H4 (cell line): ENCODE measurements around the gene PLBD1. TPM values are rescaled to one million over a fixed set of nuclear protein-coding genes. Genes with fewer than 3 reads are reported as not detected.

Source experiments
- DNase-seq: peaks from one replicate; pipeline ENCODE4 v3.0.0-alpha.2; 2015; ENCODE audit warnings: low spot score
- total RNA-seq: library from RNA; depleted of rRNA; stranded (reverse); fragments of >200 nt; shearing (Covaris generic); gene quantifications from 2 replicates; pipeline ENCODE4 v1.2.3, GENCODE V29; 2014; rRNA removed

Gene PLBD1
- total RNA-seq, 1 experiment from 2014 or later = not detected

DNA sequence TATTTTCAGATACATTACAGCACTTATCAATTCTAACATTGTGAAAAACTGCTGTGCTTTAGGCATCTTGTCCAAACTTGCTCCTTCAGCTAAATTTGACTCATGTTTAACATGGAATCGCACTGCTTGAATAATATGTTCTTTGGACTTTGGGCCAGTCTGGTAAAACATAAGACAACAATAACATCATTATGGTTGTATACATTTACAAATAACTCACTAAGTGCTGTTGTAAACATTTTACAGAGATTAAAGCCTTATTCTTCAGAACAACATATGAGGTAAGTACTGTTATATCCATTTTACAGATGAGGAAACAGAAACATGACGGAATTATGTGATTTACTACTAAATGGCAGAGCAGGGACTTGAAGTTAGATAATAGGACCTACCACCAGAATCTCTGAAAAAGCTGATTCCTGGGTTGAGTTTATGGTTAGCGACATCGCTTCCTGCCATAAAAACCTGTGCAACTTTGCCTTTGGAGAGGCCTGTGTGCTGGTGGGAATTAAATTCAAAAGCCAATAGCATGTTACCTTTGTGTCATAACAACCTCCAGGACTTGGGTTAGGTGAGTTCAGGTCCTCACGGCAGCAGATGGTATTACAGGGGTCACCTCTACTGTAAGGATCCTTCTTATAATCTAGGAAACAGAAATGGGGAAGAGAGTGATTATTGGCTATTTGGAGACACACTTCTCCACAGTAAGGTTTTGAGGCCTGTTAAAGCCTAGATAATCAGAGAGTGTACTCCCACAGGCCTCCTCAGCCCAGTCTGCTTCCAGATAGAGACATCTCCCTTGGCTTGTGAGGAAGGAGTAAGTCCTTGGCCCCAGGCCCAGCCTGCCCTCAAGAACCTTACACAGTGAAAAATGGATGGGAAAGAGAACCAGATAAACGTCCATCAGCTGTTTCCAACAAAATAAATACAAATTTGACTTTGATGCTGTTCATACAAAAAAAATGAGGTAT is 61.8 kb downstream of the PLBD1 start:
- DNase-seq = no peak

DNA sequence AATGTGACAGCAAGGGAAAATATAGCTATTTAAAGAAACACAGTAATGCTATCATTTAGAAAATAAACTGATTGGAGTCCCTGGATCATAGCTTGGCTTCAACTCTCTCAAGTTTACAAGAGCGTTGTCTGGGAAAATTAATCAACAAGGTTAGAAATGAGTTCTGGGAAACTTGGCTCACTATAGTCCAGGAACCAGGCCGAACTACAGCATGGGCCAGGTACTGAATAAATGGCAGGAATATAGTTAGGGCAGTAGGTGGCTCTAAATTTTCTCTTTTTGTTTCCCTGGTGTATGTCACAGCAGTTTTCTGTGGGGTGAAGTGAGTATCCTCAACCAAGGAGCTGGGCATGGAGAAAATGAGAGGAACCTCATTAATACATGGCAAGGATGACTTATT is 72.4 kb downstream of the PLBD1 start:
- no peak for DNase-seq

DNA sequence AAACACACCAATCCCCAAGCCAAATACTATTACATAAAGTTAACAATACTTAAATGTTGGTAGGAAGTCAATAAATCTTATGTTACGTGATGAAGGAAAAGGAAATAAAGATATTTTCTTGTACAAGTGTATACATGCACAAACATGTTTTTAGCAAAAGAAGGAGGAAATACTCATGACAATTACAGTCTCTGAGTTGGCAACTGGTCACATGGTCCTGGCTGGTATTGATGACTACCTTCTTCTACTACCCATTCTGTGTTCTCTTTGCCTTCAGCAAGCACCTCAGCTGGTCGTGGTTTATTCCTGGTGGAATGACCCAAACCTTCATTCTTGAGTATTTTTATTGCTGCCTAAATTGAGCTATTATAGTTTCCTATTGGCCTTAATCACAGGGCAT is 84.8 kb downstream of the PLBD1 start:
- no peak for DNase-seq

DNA sequence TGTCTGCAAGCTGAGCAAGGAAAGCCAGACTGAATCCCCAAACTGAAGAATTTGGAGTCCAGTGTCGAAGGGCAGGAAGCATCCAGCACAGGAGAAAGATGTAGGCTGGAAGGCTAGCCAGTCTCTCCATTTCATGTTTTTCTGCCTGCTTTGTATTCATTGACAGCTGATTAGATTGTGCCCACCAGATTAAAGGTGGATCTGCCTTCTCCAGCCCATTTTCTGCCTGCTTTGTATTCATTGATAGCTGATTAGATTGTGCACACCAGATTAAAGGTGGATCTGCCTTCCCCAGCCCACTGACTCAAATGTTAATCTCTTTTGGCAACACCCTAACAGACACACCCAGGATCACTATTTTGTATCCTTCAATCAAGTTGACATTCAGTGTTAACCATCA is 85.3 kb downstream of the PLBD1 start:
- no peak for DNase-seq

DNA sequence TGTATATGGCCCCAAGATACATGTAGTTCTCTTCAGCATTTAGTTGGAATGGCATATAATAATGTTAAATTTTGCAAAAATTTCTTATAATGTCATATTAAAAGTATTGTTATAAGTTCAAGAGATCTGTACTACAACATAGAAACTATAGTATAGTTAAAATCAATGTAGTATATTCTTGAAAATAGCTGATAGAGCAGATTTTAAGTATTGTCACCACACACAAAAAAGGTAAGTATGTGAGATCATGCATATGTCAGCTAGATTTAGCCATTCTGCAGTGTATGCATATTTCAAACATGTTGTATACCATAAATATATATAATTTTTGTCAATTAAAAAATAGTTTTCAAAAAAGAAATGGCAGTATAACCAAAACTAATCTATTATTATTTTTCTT is 86.5 kb downstream of the PLBD1 start:
- no peak for DNase-seq

DNA sequence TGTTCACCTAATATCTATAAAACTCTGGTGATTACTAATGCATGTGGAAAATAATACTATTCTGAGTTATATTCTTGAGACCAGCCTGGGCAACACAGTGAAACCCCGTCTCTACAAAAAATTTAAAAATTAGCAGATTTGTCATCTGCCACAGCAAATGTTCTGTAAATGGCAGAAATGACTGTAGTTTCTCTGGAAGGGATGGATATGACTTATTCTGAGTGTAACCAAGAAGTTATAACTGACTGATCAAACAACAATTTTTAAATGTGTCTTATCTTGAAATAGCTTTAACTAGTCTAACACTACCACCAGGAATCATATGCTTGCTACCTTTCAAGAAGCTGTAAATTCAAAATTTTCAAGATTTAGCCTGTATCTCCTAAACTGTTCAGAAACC is 88.7 kb downstream of the PLBD1 start:
- DNase-seq = no peak

DNA sequence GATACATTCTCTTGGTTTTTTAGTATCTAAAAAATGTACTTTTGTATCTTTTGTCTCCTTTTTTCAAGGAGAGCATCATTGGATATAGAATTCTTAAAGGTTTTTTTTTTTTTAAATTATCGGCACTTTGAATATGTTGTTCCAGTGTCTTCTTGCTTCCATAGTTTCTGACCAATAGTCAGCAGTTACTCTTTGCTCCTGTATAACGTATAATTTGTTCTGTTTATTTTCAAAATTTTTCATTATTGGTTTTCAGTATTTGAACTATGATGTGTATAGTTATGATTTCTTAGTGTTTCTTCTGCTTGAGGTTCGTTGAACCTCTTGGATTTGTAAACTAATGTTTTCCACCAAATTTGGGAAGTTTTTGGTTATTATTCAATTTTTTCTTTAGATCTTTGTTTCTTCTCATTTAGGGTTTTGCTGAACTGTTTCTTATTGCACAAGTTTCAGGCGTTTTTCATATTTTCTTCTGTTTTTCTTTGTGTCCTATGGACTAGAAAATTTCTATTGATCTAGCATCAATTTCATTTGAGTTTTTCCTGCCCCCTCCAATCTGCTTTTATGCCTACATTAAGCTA is 93.9 kb downstream of the PLBD1 start:
- peak; percentile 53 for DNase-seq

DNA sequence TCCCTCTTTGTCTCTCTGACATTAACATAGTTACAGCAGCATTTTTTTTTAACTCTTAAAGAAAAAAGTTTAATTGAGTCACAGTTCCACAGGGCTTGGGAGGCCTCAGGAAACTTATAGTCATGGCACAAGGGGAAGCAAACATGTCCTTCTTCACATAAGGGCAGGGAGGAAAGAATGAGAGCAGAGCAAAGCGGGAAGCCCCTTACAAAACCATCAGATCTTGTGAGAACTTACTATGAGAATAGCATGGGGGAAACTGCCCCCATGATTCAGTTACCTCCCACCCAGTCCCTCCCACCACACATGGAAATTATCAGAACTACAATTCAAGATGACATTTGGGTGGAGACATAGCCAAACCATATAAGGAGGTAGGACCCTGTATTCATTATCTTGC is 96.2 kb downstream of the PLBD1 start:
- no peak for DNase-seq

DNA sequence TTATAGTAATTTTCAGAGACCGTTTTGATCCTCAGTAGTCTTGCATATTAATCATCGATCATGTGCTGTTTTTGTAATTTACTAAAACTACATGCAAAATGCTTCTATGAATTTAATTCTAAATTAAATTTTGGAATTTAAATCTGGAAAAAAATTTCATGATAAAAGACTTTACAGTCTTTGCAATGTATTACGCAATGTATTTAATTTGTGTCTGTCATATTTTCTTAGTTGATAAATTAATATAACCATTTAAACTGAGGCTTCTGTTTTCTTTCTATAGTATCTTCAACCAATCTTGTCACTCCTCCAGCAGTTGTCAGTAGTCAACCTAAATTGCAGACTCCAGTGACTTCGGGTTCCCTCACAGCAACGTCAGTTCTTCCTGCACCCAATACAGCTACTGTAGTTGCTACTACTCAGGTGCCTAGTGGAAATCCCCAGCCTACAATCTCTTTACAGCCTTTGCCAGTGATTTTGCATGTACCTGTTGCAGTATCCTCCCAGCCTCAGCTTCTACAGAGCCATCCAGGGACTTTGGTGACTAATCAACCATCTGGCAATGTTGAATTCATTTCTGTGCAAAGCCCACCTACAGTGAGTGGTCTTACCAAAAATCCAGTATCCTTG is 107.4 kb downstream of the PLBD1 start:
- DNase-seq = no peak

DNA sequence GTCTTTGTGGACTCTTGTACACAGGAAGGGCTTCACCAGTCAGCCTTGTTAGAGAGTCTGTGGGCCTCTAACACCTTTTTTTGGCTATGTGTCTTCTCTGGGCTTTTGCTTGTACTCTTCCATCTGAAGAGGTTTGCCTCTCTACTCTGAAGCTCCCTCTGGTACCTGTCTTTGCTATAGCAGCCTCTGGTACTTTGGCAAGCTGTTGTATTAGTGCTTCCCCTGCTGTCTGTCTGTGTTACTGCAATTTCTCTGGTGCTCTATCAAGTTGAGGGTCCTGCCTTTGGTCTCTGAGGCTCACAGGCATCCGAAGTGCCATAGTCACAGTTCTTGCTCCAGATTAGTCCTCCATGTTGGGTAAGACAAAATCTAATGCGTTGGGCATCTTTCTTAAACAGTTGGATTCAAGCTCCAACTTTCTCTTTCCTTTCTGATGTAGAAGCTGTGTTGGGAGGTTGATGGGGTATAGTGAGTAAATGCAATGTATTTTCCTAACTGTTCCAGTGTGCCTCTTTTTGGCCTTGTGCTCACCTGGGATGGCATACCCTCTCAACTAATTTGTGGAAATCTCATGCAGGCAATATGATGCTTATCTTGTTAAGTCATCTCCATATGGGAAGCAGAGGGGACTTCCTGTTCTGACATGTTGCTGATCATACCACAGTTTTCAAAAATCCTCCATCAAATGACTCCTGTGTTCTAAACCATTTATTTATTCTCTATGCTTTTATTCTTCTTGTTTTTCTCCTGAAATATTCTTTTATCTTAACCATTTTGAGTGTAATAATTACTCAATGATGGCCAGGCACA is 113.4 kb downstream of the PLBD1 start:
- DNase-seq = peak; percentile 60

Other genes with a start within 250 kb of the PLBD1 start
- 34.2 and 51.3 TPM in 2 replicates for gene ATF7IP, start 202.2 kb downstream of the PLBD1 start, total RNA-seq
- gene GUCY2C, start 128.7 kb upstream of the PLBD1 start, total RNA-seq = not detected in 2 replicates
- 21.3 and 35.5 TPM in 2 replicates for gene WBP11, start 235.6 kb upstream of the PLBD1 start, total RNA-seq
- 1.2 and 2.8 TPM in 2 replicates for gene C12orf60, start 235.8 kb upstream of the PLBD1 start, total RNA-seq
- gene SMCO3, start 246.3 kb upstream of the PLBD1 start, total RNA-seq = not detected in 2 replicates